Eye (tissue), 1 donor: ENCODE data around the gene MRGPRG.
A peak's percentile ranks its signal among the peaks of the same experiment; 100 is the strongest.

Experiments
- DNase-seq: peaks from one replicate; pipeline ENCODE4 v3.0.0-alpha.2; 2015

MRGPRG gene

GRCh38 chr11:3206156-3206921 lies 12.3 kb downstream of the MRGPRG start:
- DNase-seq: no peak

GRCh38 chr11:3205261-3206155 lies 13.1 kb downstream of the MRGPRG start:
- no peak for DNase-seq

DNA sequence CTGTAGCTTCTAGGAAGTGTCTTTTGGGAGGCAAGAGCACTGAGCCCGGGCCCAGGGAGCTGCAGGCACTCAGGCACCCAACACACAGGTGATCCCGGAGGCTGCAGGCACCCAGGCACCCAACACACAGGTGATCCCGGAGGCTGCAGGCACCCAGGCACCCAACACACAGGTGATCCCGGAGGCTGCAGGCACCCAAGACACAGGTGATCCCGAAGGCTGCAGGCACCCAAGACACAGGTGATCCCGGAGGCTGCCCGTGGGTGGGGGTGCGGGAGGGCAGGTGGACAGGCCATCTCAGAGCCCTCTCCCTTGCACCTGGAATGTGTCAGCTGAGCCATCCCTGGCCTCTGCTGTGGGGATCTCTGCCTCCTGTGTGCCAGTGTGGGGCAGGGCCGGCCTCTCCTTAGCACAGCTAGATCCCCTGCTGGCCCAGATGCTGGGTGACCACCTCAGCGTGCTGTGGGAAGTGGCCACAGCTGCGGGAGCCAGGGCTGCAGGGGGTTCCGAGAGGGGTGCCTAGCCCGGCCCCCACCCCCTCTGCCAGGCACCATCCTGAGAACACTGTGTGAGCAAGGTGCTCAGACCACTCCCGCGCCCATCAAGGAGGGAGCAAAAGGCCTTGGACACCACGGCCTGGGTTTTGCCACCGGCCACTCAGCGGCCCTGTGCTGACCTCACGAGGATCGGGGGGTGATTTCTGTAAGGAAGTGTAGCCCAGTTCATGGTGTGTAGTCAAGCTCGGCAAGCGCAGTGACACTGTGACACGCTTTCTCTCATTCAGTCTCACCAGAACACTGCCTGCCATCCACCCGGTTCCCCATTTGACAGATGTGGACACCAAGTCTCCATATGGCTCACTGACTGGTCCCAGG lies 14.2 kb downstream of the MRGPRG start:
- DNase-seq: no peak

DNA sequence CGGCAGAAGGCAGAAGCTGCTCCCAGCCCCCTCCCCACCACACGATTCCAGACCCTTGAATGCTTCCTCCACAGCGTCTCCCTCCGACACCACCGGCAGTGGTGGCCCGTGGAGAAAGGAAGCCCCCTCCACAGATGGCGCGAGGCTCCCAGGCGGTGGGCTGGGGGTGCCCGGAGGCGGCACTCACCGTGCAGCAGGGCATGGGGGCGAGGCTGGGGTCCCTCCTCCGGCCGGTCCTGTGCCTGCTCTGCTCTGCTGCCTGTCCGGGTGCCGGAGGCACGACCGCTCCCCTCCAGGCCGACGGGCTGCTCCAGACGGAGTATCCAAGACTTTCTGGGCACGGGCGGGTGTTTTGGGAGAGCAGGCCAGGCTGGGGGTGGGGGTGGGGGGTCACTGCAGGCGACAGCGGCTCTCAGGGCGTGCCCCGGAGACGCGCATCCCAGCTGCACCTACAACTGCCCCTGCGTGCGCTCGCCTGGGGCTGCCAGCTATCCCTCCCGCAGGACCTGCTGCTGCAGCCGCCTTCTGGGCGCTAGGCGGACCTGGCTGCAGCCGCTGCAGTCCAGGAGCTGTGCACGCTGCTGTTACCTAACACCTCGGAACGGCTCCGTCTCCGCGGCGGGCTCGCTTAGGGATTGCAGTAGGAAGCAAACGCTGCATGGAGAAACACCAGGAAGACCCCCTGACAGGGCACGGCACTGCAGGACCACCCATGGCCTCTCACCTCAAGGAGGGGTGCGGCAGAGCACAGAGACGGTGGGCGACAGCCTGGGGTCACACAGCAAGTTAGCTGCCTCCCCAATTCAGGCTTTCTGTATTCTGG lies 15.2 kb downstream of the MRGPRG start:
- peak; percentile 57 for DNase-seq

GRCh38 chr11:3202759-3203158 lies 15.9 kb downstream of the MRGPRG start:
- no peak for DNase-seq

GRCh38 chr11:3202305-3202704 lies 16.3 kb downstream of the MRGPRG start:
- no peak for DNase-seq

- peak; percentile 52 for DNase-seq
Observed at GRCh38 chr11:3201677-3202181, 16.9 kb downstream of the MRGPRG start.

DNA sequence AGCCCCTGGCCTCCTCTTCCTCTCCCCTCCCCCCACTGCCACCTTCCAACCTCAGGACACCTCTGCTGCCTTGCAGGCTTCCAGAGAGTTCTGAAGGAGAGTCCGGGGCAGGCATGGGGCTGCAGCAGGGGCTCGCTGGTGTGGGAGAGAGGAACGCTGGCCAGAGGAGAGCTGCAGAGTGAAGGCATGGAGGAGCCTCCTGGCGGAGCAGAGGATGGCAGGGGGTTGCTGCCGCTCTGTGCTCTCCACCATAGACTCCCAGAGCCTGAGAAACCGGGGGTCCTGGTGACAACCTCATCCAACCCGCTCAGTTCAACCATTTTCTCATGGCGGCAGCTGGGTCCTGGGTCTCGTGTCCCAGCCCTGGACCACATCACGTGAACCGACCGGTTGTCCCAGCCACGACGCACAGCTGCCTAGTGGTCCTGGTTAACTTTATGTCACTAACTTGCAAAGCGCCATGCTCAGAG lies 17.5 kb downstream of the MRGPRG start:
- no peak for DNase-seq

GRCh38 chr11:3200388-3201111 lies 18.1 kb downstream of the MRGPRG start:
- DNase-seq: no peak

GRCh38 chr11:3199537-3200295 lies 18.9 kb downstream of the MRGPRG start:
- no peak for DNase-seq

- no peak for DNase-seq
Observed at GRCh38 chr11:3198815-3199214, 19.8 kb downstream of the MRGPRG start.

DNA sequence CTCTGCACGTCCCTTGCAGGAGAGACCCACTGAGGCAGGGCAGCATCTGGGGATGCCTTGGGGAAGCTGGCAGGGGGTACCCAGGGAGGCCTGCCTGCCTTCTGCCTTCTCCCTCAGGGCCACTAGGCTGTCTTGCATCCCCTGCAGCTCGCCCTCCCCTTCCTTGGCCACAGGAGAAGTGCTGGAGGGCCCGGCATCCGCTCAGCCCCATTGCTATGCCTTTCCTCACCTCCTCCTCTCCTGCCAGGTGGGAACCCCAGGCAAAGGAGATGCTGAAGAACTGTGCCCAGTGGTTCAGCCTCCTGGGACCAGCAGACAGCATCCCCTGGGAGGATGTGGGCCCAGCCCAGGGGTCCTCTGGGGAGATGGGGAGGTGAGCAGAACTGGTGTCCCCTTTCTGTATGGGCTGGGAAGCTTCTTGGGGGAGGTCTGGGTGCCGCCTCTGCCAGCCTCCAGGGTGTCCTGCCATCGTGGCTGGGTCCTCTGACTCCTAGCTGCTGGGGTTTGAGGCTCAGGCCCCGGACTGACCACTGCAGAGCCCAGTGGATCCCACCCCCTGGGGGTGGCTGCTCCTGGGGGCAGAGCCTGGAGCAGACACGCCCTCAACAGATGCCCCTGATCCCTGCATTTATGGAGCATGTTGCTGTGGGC lies 20.6 kb downstream of the MRGPRG start:
- DNase-seq: no peak

DNA sequence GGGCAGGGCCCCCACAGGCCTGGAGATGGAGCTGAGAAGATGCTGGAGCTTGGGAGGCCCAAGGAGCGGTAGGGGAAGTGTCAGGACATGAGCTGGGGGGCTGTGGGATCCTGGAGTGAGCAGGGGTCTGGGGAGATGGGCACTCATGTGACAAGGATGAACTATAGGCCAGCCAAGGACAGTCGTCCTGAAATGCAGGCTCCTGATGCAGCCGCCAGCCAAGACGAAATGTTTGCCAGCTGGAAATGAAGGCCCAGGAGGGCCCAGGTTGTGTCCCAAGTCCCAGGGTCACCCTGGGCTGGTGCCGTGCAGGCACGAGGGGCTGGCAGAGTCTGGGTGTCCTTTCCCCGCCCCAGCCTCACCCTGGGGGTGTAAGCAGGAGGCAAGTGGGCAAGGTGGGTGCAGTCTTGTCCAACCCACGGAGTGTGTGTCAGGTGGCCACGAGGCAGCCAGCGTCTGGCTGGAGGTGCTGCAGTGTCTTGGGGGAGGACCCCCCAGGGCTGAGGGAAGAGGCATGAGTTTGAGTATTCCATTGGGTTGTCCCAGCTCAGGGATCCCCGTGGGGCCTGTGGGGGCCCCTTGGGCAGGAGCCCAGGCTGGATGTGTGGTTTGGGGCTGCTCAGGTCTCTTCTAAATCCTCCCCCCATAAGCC lies 21.4 kb downstream of the MRGPRG start:
- DNase-seq: no peak

GRCh38 chr11:3196161-3197043 lies 22.2 kb downstream of the MRGPRG start:
- DNase-seq: no peak

GRCh38 chr11:3195251-3196160 lies 23.1 kb downstream of the MRGPRG start:
- peak; percentile 45 for DNase-seq

GRCh38 chr11:3194016-3194816 lies 24.4 kb downstream of the MRGPRG start:
- DNase-seq: no peak
